Osteocyte (in vitro differentiated cells): ENCODE results near the gene ZFR. TPM values are rescaled to one million over a fixed set of nuclear protein-coding genes. Genes with fewer than 3 reads are reported as not detected.
A peak's percentile ranks its signal among the peaks of the same experiment; 100 is the strongest.
"Not testable (repeated sequence)": the region's sequence is repeated elsewhere in the genome, so short reads cannot be mapped to it uniquely, and the experiment has no call there.

ENCODE experiments used
- DNase-seq: peaks from one replicate; pipeline ENCODE4 v3.0.0; 2021; ENCODE audit warnings: mixed read lengths; ENCODE audit not compliant: unreplicated experiment; ENCODE audit errors: extremely low spot score
- H3K27ac Mint-ChIP-seq: one replicate; pipeline ENCODE4 v1.8.0; 2021; ENCODE audit warnings: mild to moderate bottlenecking, mixed read lengths; ENCODE audit not compliant: unreplicated experiment
- H3K27me3 Mint-ChIP-seq: one replicate; pipeline ENCODE4 v1.8.0; 2021; ENCODE audit warnings: mixed read lengths; ENCODE audit not compliant: unreplicated experiment
- H3K36me3 Mint-ChIP-seq: one replicate; pipeline ENCODE4 v1.8.0; 2021; ENCODE audit warnings: mixed read lengths; ENCODE audit not compliant: unreplicated experiment
- H3K4me1 Mint-ChIP-seq: one replicate; pipeline ENCODE4 v1.8.0; 2021; ENCODE audit warnings: mixed read lengths; ENCODE audit not compliant: unreplicated experiment
- H3K4me3 Mint-ChIP-seq: one replicate; pipeline ENCODE4 v1.8.0; 2021; ENCODE audit warnings: mild to moderate bottlenecking, moderate library complexity, mixed read lengths; ENCODE audit not compliant: unreplicated experiment
- H3K9me3 Mint-ChIP-seq: one replicate; pipeline ENCODE4 v1.8.0; 2021; ENCODE audit warnings: mixed read lengths; ENCODE audit not compliant: unreplicated experiment
- CTCF ChIP-seq: fragments of 200-600 bp; sonication (generic); IDR thresholded peaks from 2 replicates; pipeline ENCODE4 v1.5.0; 2021; ENCODE audit warnings: antibody characterized with exemption, mild to moderate bottlenecking, moderate library complexity
- total RNA-seq: library from RNA; stranded (reverse); gene quantifications from 2 replicates; pipeline ENCODE4 v1.2.1, GENCODE V29; 2021

Gene ZFR
- total RNA-seq, 1 donor from 2014 or later, result 87.1 TPM

- Mint-ChIP-seq H3K27me3 (no peaks in the 10 kb centered on the region), H3K36me3 (no peaks in the 10 kb centered on the region), H3K4me1 (peaks cover 9% of the 10 kb centered on the region), H3K9me3 (peaks cover 6% of the 10 kb centered on the region), H3K4me3 (no peak overlapping the region), H3K27ac (no peak overlapping the region)
- no peak for DNase-seq
- no peak for TF ChIP-seq CTCF
These were observed 121.7 kb downstream of the ZFR start for GRCh38 chr5:32322882-32323281.

- H3K4me3 Mint-ChIP-seq, result not testable (repeated sequence)
These were observed 122.8 kb downstream of the ZFR start for GRCh38 chr5:32321787-32322186.

GRCh38 chr5:32320576-32320975, 124.0 kb downstream of the ZFR start:
- H3K27ac Mint-ChIP-seq, result no peak overlapping the region
- peaks cover 9% of the 10 kb centered on the region for H3K4me1 Mint-ChIP-seq
- peaks cover 6% of the 10 kb centered on the region for H3K9me3 Mint-ChIP-seq
- no peaks in the 10 kb centered on the region for H3K27me3 Mint-ChIP-seq
- H3K4me3 Mint-ChIP-seq, result no peak overlapping the region
- no peak for DNase-seq
- no peak for TF ChIP-seq CTCF
- no peaks in the 10 kb centered on the region for H3K36me3 Mint-ChIP-seq

More at GRCh38 chr5:32321787-32322186, 122.8 kb downstream of the ZFR start:
- DNase-seq, H3K4me1 Mint-ChIP-seq, H3K9me3 Mint-ChIP-seq, H3K36me3 Mint-ChIP-seq, H3K27me3 Mint-ChIP-seq, H3K27ac Mint-ChIP-seq: not testable (repeated sequence)

- Mint-ChIP-seq H3K9me3 (peaks cover 6% of the 10 kb centered on the region), H3K27me3 (no peaks in the 10 kb centered on the region), H3K36me3 (no peaks in the 10 kb centered on the region), H3K4me1 (peaks cover 6% of the 10 kb centered on the region), H3K27ac (no peak overlapping the region), H3K4me3 (no peak overlapping the region)
- peak; percentile 79 for DNase-seq
- no peak for TF ChIP-seq CTCF
These were observed 124.5 kb downstream of the ZFR start for GRCh38 chr5:32319926-32320543.

GRCh38 chr5:32319392-32319791, 125.1 kb downstream of the ZFR start:
- H3K4me1 Mint-ChIP-seq, result no peaks in the 10 kb centered on the region
- H3K36me3 Mint-ChIP-seq, result no peaks in the 10 kb centered on the region
- DNase-seq, result peak; percentile 69
- H3K4me3 Mint-ChIP-seq, result no peak overlapping the region
- no peaks in the 10 kb centered on the region for H3K27me3 Mint-ChIP-seq
- H3K9me3 Mint-ChIP-seq, result peaks cover 6% of the 10 kb centered on the region
- no peak for TF ChIP-seq CTCF
- H3K27ac Mint-ChIP-seq, result no peak overlapping the region
